Measurements from ENCODE around the gene REV3L. TPM values are rescaled to one million over a fixed set of nuclear protein-coding genes. Genes with fewer than 3 reads are reported as not detected.

The REV3L gene
- total and polyA plus RNA-seq, 12 donors, result 16.8 to 45.7 (median 26.6) TPM

DNA sequence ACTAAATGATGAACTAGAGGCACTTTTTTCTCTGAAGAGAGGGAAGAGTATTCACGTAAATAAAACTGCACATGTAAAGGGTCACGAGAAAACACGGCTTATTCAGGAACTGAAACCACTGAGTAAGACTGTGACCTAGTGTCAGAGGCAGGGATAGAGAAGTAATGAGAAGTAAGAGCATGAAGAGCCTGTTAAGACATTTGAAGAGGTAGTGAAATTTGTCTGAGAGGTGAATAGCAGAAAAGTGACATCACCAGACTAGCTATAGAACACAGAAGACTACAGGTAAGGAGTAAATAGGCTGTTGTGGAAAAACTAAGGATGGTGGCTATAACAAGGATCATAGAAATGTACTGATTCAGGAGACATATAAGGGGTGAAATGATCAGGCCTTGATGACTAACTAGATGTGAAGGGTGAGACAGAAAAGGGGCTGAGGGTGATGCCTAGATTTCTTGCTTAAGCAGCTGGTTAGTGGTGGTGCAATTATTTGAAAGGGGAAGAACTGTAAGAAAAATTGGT is 76.8 kb downstream of the REV3L start:
- Histone ChIP-seq H3K4me1 (replicated peaks in 1 of 2) (peaks cover 0 to 11% of the 10 kb centered on the region in 2 donors), H3K36me3 (replicated peaks in 1 of 2) (peaks cover 0 to 19% of the 10 kb centered on the region in 2 donors), H3K4me3 (no peak overlapping the region), H3K9me3 (replicated peaks in 1 of 3) (no peaks in the 10 kb centered on the region), H3K27ac (peak overlapping the region in 2 of 5 donors; percentile 5 to 43), H3K27me3 (no peaks in the 10 kb centered on the region)
- intact Hi-C loops (cut with DNase I), result no loop called here
- DNase-seq, result no peak
- WGBS, 4 donors, result 74 to 84% (median 83%) methylated on average over 3 of the region's 3 CpGs
- TF ChIP-seq, protein P1, sequence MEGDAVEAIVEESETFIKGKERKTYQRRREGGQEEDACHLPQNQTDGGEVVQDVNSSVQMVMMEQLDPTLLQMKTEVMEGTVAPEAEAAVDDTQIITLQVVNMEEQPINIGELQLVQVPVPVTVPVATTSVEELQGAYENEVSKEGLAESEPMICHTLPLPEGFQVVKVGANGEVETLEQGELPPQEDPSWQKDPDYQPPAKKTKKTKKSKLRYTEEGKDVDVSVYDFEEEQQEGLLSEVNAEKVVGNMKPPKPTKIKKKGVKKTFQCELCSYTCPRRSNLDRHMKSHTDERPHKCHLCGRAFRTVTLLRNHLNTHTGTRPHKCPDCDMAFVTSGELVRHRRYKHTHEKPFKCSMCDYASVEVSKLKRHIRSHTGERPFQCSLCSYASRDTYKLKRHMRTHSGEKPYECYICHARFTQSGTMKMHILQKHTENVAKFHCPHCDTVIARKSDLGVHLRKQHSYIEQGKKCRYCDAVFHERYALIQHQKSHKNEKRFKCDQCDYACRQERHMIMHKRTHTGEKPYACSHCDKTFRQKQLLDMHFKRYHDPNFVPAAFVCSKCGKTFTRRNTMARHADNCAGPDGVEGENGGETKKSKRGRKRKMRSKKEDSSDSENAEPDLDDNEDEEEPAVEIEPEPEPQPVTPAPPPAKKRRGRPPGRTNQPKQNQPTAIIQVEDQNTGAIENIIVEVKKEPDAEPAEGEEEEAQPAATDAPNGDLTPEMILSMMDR (IDR thresholded peaks at IDR 0.05), result no peak
- no peak for TF ChIP-seq POLR2A (IDR thresholded peaks at IDR 0.05)

DNA sequence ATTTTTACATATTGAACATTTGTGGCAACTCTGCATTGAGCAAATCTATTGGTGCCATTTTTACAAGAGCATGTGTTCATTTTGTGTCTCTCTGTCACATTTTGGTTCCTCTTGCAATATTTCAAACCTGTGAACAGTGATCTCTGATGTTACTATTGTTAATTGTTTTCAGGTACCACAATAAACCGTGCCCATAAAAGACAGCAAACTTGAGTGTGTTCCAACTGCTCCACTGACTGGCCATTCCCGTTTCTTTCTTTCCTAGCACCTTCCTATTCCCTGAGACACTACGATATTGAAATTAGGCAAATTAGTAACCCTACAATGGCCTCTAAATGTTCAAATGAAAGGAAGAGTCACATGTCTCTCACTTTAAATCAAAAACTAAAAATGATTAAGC is 79.6 kb downstream of the REV3L start:
- DNase-seq, result no peak
- no peaks in the 10 kb centered on the region for H3K27me3 ChIP-seq
- WGBS, 4 donors, result 91 to 96% (median 94%) methylated on average over 3 of the region's 3 CpGs
- no peak overlapping the region for H3K27ac ChIP-seq
- H3K36me3 ChIP-seq (replicated peaks in 1 of 2), result peaks cover 0 to 19% of the 10 kb centered on the region in 2 donors
- no peak overlapping the region for H3K4me3 ChIP-seq
- H3K4me1 ChIP-seq (replicated peaks in 1 of 2), result peaks cover 0 to 11% of the 10 kb centered on the region in 2 donors
- H3K9me3 ChIP-seq (replicated peaks in 1 of 3), result no peaks in the 10 kb centered on the region
- no peak for TF ChIP-seq POLR2A (IDR thresholded peaks at IDR 0.05)
- TF ChIP-seq, protein P1 (IDR thresholded peaks at IDR 0.05), result no peak
- intact Hi-C loops (cut with DNase I), result no loop called here

DNA sequence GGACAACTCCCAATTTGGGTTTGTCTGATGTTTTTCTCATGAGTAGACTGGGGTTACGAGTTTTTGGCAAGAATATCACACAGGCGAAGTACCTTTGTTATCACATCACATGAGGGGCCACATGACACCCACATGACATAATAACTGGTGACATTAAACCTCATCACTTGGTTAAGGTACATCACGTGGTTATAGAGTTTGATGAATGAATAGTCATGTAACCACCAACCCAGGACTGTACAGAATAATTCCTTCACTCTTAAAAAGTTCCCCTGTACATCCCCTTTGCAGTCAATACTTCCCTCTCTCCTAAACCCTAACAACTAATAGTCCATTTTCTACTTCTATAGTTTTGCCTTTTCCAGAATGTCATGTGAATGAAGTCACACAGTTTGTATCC is 83.4 kb downstream of the REV3L start:
- 93 to 96% (median 94%) methylated on average over 3 of the region's 3 CpGs for WGBS, 4 donors
- Histone ChIP-seq H3K9me3 (replicated peaks in 1 of 3) (no peaks in the 10 kb centered on the region), H3K27me3 (no peaks in the 10 kb centered on the region), H3K27ac (no peak overlapping the region), H3K4me1 (replicated peaks in 1 of 2) (no peaks in the 10 kb centered on the region), H3K4me3 (no peak overlapping the region), H3K36me3 (replicated peaks in 1 of 2) (peaks cover 0 to 14% of the 10 kb centered on the region in 2 donors)
- DNase-seq, result no peak
- intact Hi-C loops (cut with DNase I), result no loop called here
- TF ChIP-seq, protein P1 (IDR thresholded peaks at IDR 0.05), result no peak
- no peak for TF ChIP-seq POLR2A (IDR thresholded peaks at IDR 0.05)

DNA sequence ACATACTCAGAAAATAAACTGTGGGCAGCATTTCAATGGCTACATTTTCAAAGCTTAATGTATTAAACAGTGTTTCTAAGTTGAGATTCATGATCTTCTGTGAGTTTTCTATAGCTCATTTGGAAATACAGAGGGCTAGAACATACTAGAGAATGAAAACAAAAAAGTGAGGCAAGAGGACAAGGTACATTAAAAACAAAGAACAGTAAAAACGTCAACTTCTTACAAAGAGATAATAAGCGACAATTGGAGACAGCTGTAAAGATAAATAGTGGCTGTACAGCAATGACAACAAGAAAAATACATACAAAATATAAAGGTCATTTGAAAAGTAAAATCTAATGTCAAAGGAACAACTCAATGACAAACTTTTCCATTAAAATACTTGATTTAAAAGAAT is 94.3 kb downstream of the REV3L start:
- TF ChIP-seq POLR2A (IDR thresholded peaks at IDR 0.05), result no peak
- no peaks in the 10 kb centered on the region for H3K4me1 ChIP-seq (replicated peaks in 1 of 2)
- H3K27me3 ChIP-seq, result no peaks in the 10 kb centered on the region
- 62 to 72% (median 63%) methylated on average over 2 of the region's 2 CpGs for WGBS, 4 donors
- DNase-seq, result no peak
- intact Hi-C loops (cut with DNase I), result no loop called here
- H3K27ac ChIP-seq, result no peak overlapping the region
- H3K9me3 ChIP-seq (replicated peaks in 1 of 3), result no peaks in the 10 kb centered on the region
- H3K36me3 ChIP-seq (replicated peaks in 1 of 2), result peaks cover 0 to 19% of the 10 kb centered on the region in 2 donors
- no peak overlapping the region for H3K4me3 ChIP-seq

Data from adrenal gland (tissue), 12 donors.